IMR-90 (cell line): ENCODE results near the gene GRAMD4. TPM values are rescaled to one million over a fixed set of nuclear protein-coding genes. Genes with fewer than 3 reads are reported as not detected.

Experiments
- ATAC-seq: fragments of 200-7000 bp; cut with Tn5 transposase; 2 replicates; pipeline ENCODE4 v1.9.1; 2020; ENCODE audit warnings: low read depth, mild to moderate bottlenecking, moderate library complexity
- BruUV-seq: library from RNA; stranded (reverse); fragments of 400-500 nt; replicated peaks from 2 replicates; lab custom pipeline; 2021; lab: Mats Ljungman, UMichigan
- CTCF ChIA-PET: fragments of 300-600 bp; formaldehyde crosslinking; extraction: SDS; loops from one replicate; lab custom pipeline; 2021; ENCODE audit warnings: antibody characterized with exemption; lab: Yijun Ruan, JAX
- POLR2A ChIA-PET: fragments of 300-600 bp; sonication (Branson Sonifier 250); formaldehyde crosslinking; loops from one replicate; lab custom pipeline; 2022; ENCODE audit warnings: antibody characterized with exemption; ENCODE audit not compliant: unreplicated experiment; lab: Charles Lee
- DNase-seq: peaks from one replicate; pipeline ENCODE4 v3.0.0; 2013
- H2AFZ ChIP-seq: replicated peaks from 2 replicates; pipeline ENCODE3; 2013; ENCODE audit warnings: low read length, mild to moderate bottlenecking; ENCODE audit not compliant: poor library complexity
- H2AK5ac ChIP-seq: 2 replicates; pipeline ENCODE4 v1.6.1; 2013; ENCODE audit warnings: low read depth, low read length, inconsistent platforms
- H2AK9ac ChIP-seq: replicated peaks from 2 replicates; pipeline ENCODE3; 2013; ENCODE audit warnings: mild to moderate bottlenecking, low read depth, low read length, moderate library complexity; ENCODE audit not compliant: poor library complexity
- H2BK120ac ChIP-seq: 2 replicates; pipeline ENCODE4 v1.6.1; 2013; ENCODE audit warnings: low read depth, low read length, inconsistent platforms
- H2BK15ac ChIP-seq: 3 replicates; pipeline ENCODE4 v1.6.1; 2013; ENCODE audit warnings: low read depth, low read length, inconsistent platforms
- H2BK20ac ChIP-seq: 2 replicates; pipeline ENCODE4 v1.6.1; 2013; ENCODE audit warnings: low read depth, mild to moderate bottlenecking, inconsistent platforms, low read length, moderate library complexity
- H2BK5ac ChIP-seq: 2 replicates; pipeline ENCODE4 v1.6.1; 2013; ENCODE audit warnings: mild to moderate bottlenecking, low read depth, low read length, inconsistent platforms; ENCODE audit not compliant: poor library complexity, severe bottlenecking
- H3K14ac ChIP-seq: replicated peaks from 2 replicates; pipeline ENCODE4 v1.6.1; 2013; ENCODE audit warnings: low read depth, low read length, inconsistent platforms
- H3K18ac ChIP-seq: 2 replicates; pipeline ENCODE4 v1.6.1; 2013; ENCODE audit warnings: low read depth, low read length, control low read depth
- H3K23ac ChIP-seq: 2 replicates; pipeline ENCODE4 v1.6.1; 2013; ENCODE audit warnings: low read depth, low read length, inconsistent platforms
- H3K27ac ChIP-seq: 2 replicates; pipeline ENCODE4 v1.5.1; 2013; ENCODE audit warnings: mild to moderate bottlenecking, control low read depth, low read length; ENCODE audit not compliant: insufficient read depth
- H3K27me3 ChIP-seq: 2 replicates; pipeline ENCODE4 v1.6.1; 2013; ENCODE audit warnings: low read length; ENCODE audit not compliant: control insufficient read depth, insufficient read depth
- H3K36me3 ChIP-seq: 2 replicates; pipeline ENCODE4 v1.6.1; 2013; ENCODE audit warnings: low read length, mixed read lengths; ENCODE audit not compliant: control insufficient read depth, insufficient read depth
- H3K4ac ChIP-seq: 2 replicates; pipeline ENCODE4 v1.6.1; 2013; ENCODE audit warnings: low read depth, low read length, inconsistent platforms
- H3K4me1 ChIP-seq: 2 replicates; pipeline ENCODE4 v1.6.1; 2013; ENCODE audit warnings: low read length, mixed read lengths; ENCODE audit not compliant: control insufficient read depth, insufficient read depth
- H3K4me2 ChIP-seq: 2 replicates; pipeline ENCODE4 v1.6.1; 2013; ENCODE audit warnings: low read depth, mild to moderate bottlenecking, control low read depth, low read length, moderate library complexity
- H3K4me3 ChIP-seq: 2 replicates; pipeline ENCODE4 v1.5.1; 2013; ENCODE audit warnings: low read depth, mild to moderate bottlenecking, control low read depth, low read length, moderate library complexity; ENCODE audit not compliant: insufficient read depth
- H3K56ac ChIP-seq: 2 replicates; pipeline ENCODE4 v1.6.1; 2013; ENCODE audit warnings: low read length, inconsistent platforms; ENCODE audit not compliant: insufficient read depth; ENCODE audit errors: extremely low read depth
- H3K79me1 ChIP-seq, 2 experiments: 2 replicates each; pipeline ENCODE4 v1.6.1; 2013; ENCODE audit warnings: low read length in 2 of 2, inconsistent platforms in 1 of 2, low read depth in 1 of 2
- H3K9ac ChIP-seq: 2 replicates; pipeline ENCODE4 v1.6.1; 2013; ENCODE audit warnings: low read depth, low read length, control low read depth
- H3K9me1 ChIP-seq: 2 replicates; pipeline ENCODE4 v1.6.1; 2013; ENCODE audit warnings: low read length, inconsistent platforms; ENCODE audit not compliant: insufficient read depth
- H3K9me3 ChIP-seq: 2 replicates; pipeline ENCODE4 v1.6.1; 2013; ENCODE audit warnings: low read length; ENCODE audit not compliant: control insufficient read depth, insufficient read depth
- H4K20me1 ChIP-seq: 2 replicates; pipeline ENCODE4 v1.6.1; 2013; ENCODE audit warnings: low read length, inconsistent platforms; ENCODE audit not compliant: insufficient read depth
- H4K5ac ChIP-seq: 2 replicates; pipeline ENCODE4 v1.6.1; 2013; ENCODE audit warnings: mild to moderate bottlenecking, low read depth, low read length, control low read depth
- H4K8ac ChIP-seq, 2 experiments: 2 replicates each; pipeline ENCODE4 v1.6.1; 2013; ENCODE audit warnings: low read depth in 2 of 2, low read length in 2 of 2, control low read depth in 1 of 2, inconsistent platforms in 1 of 2
- H4K91ac ChIP-seq: 2 replicates; pipeline ENCODE4 v1.6.1; 2013; ENCODE audit warnings: low read depth, low read length, inconsistent platforms; ENCODE audit not compliant: insufficient read depth
- BHLHE40 ChIP-seq: fragments of 150-350 bp; IDR thresholded peaks from 2 replicates; pipeline ENCODE4 v1.6.1; 2016; ENCODE audit warnings: mild to moderate bottlenecking, low read depth, low read length
- CEBPB ChIP-seq: IDR thresholded peaks from 2 replicates; pipeline ENCODE4 v1.6.1; 2012; ENCODE audit warnings: low read depth, low read length, improper control_type of control experiment
- CHD1 ChIP-seq: IDR thresholded peaks from 2 replicates; pipeline ENCODE4 v1.6.1; 2012; ENCODE audit warnings: low read depth, low read length, improper control_type of control experiment
- FOS ChIP-seq: fragments of 150-350 bp; IDR thresholded peaks from 2 replicates; pipeline ENCODE4 v1.6.1; 2016; ENCODE audit warnings: low read depth, low read length
- MAFK ChIP-seq: IDR thresholded peaks from 2 replicates; pipeline ENCODE4 v1.6.1; 2012; ENCODE audit warnings: low read depth, low read length, improper control_type of control experiment
- MAZ ChIP-seq: IDR thresholded peaks from 2 replicates; pipeline ENCODE4 v1.6.1; 2012; ENCODE audit warnings: low read depth, mild to moderate bottlenecking, low read length, improper control_type of control experiment, moderate library complexity, borderline replicate concordance
- MXI1 ChIP-seq: IDR thresholded peaks from 2 replicates; pipeline ENCODE4 v1.6.1; 2012; ENCODE audit warnings: low read depth, mild to moderate bottlenecking, low read length, moderate library complexity, borderline replicate concordance
- NFE2L2 ChIP-seq: fragments of 150-350 bp; IDR thresholded peaks from 2 replicates; pipeline ENCODE4 v1.6.1; 2016; ENCODE audit warnings: low read depth, mild to moderate bottlenecking, low read length
- POLR2A ChIP-seq: IDR thresholded peaks from 2 replicates; pipeline ENCODE4 v1.6.1; 2012; ENCODE audit warnings: mild to moderate bottlenecking, low read depth, low read length
- RAD21 ChIP-seq: IDR thresholded peaks from 2 replicates; pipeline ENCODE4 v1.6.1; 2012; ENCODE audit warnings: low read length, improper control_type of control experiment
- RCOR1 ChIP-seq: IDR thresholded peaks from 2 replicates; pipeline ENCODE4 v1.6.1; 2012; ENCODE audit warnings: mild to moderate bottlenecking, low read length, improper control_type of control experiment; ENCODE audit not compliant: insufficient replicate concordance
- RFX5 ChIP-seq: IDR thresholded peaks from 2 replicates; pipeline ENCODE4 v1.8.0; 2012; ENCODE audit warnings: low read depth, mild to moderate bottlenecking, low read length, moderate library complexity
- SMC3 ChIP-seq: fragments of 150-350 bp; IDR thresholded peaks from 2 replicates; pipeline ENCODE4 v1.6.1; 2016; ENCODE audit warnings: low read depth, mild to moderate bottlenecking, antibody characterized with exemption, low read length, moderate library complexity
- WGBS, 2 experiments: methylation state at CpG; one replicate each; pipeline versions ENCODE4 v1.1.5 to v1.1.7; 2013; ENCODE audit warnings: missing lambda C conversion rate in 2 of 2; ENCODE audit not compliant: insufficient read length in 1 of 2; ENCODE audit errors: extremely low coverage in 2 of 2; 5-methylcytosine and 5-hydroxymethylcytosine counted together
- dilution Hi-C: fragments of 300-500 bp; cut with HindIII; formaldehyde crosslinking; loops from one replicate; pipeline ENCODE4 v1.14.3; 2018; ENCODE audit warnings: low sequenced_read_pairs; ENCODE audit not compliant: unreplicated experiment
- in situ Hi-C: fragments of 300-500 bp; cut with MboI; formaldehyde crosslinking; loops from 3 replicates; pipeline ENCODE4 v1.14.3; 2019; ENCODE audit warnings: low sequenced_read_pairs, inconsistent platforms, mixed read lengths
- intact Hi-C: fragments of 100-400 bp; cut with micrococcal nuclease; formaldehyde crosslinking; loops from 2 replicates; pipeline ENCODE4 v1.10.0; 2022
- polyA plus RNA-seq, 3 experiments: library from polyadenylated mRNA; depleted of rRNA; stranded (reverse); fragments of >200 nt; gene quantifications; 2 replicates each; pipeline ENCODE4 v1.2.3, GENCODE V29; 2012; ENCODE audit warnings: low replicate concordance in 1 of 3
- total RNA-seq: library from RNA; depleted of rRNA; stranded (reverse); fragments of >200 nt; gene quantifications from 2 replicates; pipeline ENCODE4 v1.2.3, GENCODE V29; 2012
- TF ChIP-seq, protein P1 (sequence below): conservative IDR thresholded peaks from 2 replicates; pipeline ENCODE4 v1.5.1; 2012; ENCODE audit warnings: mild to moderate bottlenecking, low read depth, low read length, improper control_type of control experiment
- TF ChIP-seq, protein P2 (sequence below): fragments of 150-350 bp; IDR thresholded peaks from 2 replicates; pipeline ENCODE4 v1.6.1; 2017; ENCODE audit warnings: mild to moderate bottlenecking, antibody characterized with exemption, low read length, low read depth

GRAMD4 gene
- total and polyA plus RNA-seq, 2 of the 4 experiments (the other 2 are of a cell fraction) = 2.7 to 5.8 TPM

DNA sequence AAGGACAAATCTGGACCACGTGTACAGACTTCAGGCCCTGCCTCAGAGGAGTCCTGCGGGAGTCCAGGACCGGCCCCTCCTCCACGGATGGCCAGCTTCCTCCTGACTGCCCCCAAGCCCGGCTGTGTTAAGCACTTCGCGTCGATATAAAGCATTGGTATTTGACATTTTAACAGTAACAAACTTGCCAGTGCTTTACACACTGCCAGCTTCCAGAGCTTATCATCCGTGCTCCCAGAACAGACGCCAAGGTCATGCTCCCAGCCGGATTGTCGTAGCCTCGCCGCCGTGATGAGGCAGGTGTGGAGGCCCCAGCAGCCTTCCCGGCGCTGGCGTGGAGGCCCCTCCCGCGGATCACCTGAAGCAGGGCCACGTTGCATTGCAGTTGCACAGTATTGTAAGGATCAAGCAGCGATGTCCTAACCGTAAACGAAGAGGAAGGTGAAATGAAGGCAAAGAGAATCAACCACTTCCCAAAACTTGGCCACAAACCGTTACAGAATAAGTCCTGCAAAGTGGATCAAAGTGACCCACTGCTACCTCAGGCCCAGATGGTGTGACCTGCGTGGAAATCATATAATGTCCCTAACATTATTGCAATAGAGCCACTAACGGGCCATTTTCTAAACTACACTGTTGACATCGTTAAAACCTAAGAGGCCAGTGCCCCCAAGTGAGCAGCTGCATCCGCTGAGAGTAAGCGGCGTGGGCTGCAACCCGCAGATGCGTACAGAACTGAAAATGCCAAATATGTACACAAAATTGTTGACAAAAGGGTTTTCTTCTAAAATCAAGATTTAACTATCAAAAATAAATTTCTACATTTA is 66.2 kb downstream of the GRAMD4 start:
- POLR2A ChIA-PET = no interaction called here
- dilution Hi-C loops (no loop called here), intact Hi-C loops (no loop called here), in situ Hi-C loops (no loop called here)
- peak overlapping the region; percentile 40 for H2AK9ac ChIP-seq
- H2BK20ac ChIP-seq = no peak overlapping the region
- no peak overlapping the region for H3K9ac ChIP-seq
- H3K56ac ChIP-seq = no peak overlapping the region
- H3K36me3 ChIP-seq = peaks cover 47% of the 10 kb centered on the region
- no peak overlapping the region for H4K91ac ChIP-seq
- H3K27me3 ChIP-seq = no peaks in the 10 kb centered on the region
- 0 out of 2 replicates have a peak, but pooled peaks cover 3% of the 10 kb centered on the region for H3K9me1 ChIP-seq
- no peak overlapping the region for H3K4me3 ChIP-seq
- H3K4ac ChIP-seq = no peak overlapping the region
- H3K4me2 ChIP-seq = no peak overlapping the region
- H3K18ac ChIP-seq = no peak overlapping the region
- no peak overlapping the region for H2BK5ac ChIP-seq
- no peak overlapping the region for H2BK15ac ChIP-seq
- no peak overlapping the region for H2AK5ac ChIP-seq
- no peak overlapping the region for H3K23ac ChIP-seq
- ATAC-seq (no peak), DNase-seq (no peak)
- no peak overlapping the region for H4K8ac ChIP-seq
- BruUV-seq = no TSS peak
- no peak overlapping the region for H4K5ac ChIP-seq
- H2AFZ ChIP-seq = peak overlapping the region; percentile 4
- H3K4me1 ChIP-seq = no peaks in the 10 kb centered on the region
- no peak overlapping the region for H3K14ac ChIP-seq
- H2BK120ac ChIP-seq = no peak overlapping the region
- CTCF ChIA-PET = no interaction called here
- 82% methylated on average over 18 of the region's 33 CpGs; no CpG with 5 or more reads in 1 of the 2 experiments for WGBS, 2 experiments
- no peak overlapping the region for H3K27ac ChIP-seq
- no peaks in the 10 kb centered on the region; a peak in 1 of 4 replicates for H3K79me1 ChIP-seq
- H3K9me3 ChIP-seq = no peaks in the 10 kb centered on the region
- no peaks in the 10 kb centered on the region; the same call in 1 of the 2 replicates for H4K20me1 ChIP-seq
- TF ChIP-seq NFE2L2 (no peak), BHLHE40 (no peak), POLR2A (no peak), RCOR1 (no peak), SMC3 (no peak), MXI1 (no peak), MAZ (no peak), MAFK (no peak), RAD21 (no peak), CEBPB (no peak), RFX5 (no peak), CHD1 (no peak), FOS (no peak)
- TF ChIP-seq, protein P1, sequence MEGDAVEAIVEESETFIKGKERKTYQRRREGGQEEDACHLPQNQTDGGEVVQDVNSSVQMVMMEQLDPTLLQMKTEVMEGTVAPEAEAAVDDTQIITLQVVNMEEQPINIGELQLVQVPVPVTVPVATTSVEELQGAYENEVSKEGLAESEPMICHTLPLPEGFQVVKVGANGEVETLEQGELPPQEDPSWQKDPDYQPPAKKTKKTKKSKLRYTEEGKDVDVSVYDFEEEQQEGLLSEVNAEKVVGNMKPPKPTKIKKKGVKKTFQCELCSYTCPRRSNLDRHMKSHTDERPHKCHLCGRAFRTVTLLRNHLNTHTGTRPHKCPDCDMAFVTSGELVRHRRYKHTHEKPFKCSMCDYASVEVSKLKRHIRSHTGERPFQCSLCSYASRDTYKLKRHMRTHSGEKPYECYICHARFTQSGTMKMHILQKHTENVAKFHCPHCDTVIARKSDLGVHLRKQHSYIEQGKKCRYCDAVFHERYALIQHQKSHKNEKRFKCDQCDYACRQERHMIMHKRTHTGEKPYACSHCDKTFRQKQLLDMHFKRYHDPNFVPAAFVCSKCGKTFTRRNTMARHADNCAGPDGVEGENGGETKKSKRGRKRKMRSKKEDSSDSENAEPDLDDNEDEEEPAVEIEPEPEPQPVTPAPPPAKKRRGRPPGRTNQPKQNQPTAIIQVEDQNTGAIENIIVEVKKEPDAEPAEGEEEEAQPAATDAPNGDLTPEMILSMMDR = no peak
- TF ChIP-seq, protein P2, sequence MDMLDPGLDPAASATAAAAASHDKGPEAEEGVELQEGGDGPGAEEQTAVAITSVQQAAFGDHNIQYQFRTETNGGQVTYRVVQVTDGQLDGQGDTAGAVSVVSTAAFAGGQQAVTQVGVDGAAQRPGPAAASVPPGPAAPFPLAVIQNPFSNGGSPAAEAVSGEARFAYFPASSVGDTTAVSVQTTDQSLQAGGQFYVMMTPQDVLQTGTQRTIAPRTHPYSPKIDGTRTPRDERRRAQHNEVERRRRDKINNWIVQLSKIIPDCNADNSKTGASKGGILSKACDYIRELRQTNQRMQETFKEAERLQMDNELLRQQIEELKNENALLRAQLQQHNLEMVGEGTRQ = no peak
